GM18867 (cell line): Measurements from ENCODE around the gene SMC1A.
"Not testable (repeated sequence)": the region's sequence is repeated elsewhere in the genome, so short reads cannot be mapped to it uniquely, and the experiment has no call there.

ENCODE experiments used
- ATAC-seq: cut with Tn5 transposase; IDR thresholded peaks from one replicate; pipeline ENCODE4 v1.9.1; 2021; ENCODE audit warnings: mild to moderate bottlenecking, moderate library complexity; ENCODE audit not compliant: unreplicated experiment

The SMC1A gene

GRCh38 chrX:53429755-53430154, 7.3 kb upstream of the SMC1A start:
- no peak for ATAC-seq

GRCh38 chrX:53422861-53423306, 430 bp upstream of the SMC1A start, which contains the start of gene RIBC1:
Gene RIBC1, plus strand, starts transcription at chrX:53422873. Its CDS starts 3,404 bp downstream, at chrX:53426277.
- no peak for ATAC-seq

DNA sequence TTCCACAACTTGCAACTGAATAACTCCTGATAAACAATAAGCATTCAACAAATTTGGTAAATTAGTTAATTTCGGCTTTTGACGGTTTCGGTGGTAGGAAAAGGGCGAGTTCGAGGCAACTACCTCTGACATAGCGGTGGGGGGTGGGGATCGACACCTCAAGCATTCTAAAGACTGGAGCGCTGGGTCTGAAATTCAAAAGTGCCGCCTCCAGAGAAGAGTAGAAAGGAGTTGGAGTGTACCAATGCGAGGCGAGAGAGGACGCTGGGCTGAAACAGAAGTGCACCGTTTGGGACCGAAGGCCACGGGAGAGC, 725 bp downstream of the SMC1A start:
- peak; percentile 20 for ATAC-seq

- no peak for ATAC-seq
Measured at GRCh38 chrX:53421125-53421524, 1.3 kb downstream of the SMC1A start.

GRCh38 chrX:53420351-53420750, 2.1 kb downstream of the SMC1A start:
- ATAC-seq: not testable (repeated sequence)

DNA sequence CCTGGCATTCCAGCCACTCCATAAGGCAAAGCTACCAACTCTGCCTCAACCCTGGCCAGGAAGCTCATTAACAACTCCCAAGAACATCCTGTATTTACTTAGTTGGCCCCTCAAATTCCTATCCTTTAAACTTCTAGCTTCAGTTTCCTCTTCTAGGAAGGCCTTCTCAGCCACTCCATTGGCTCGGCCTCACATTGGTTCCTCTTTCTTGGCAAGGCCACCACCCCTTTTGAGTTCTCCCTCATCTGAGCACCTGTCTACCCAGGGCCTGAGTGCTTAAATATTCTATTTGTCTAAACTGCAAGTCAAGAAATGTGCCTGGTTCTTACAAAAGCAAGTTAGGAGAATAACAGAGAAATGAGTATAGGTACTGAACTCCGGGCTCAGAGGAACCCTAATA, 10.0 kb downstream of the SMC1A start:
- ATAC-seq: no peak

DNA sequence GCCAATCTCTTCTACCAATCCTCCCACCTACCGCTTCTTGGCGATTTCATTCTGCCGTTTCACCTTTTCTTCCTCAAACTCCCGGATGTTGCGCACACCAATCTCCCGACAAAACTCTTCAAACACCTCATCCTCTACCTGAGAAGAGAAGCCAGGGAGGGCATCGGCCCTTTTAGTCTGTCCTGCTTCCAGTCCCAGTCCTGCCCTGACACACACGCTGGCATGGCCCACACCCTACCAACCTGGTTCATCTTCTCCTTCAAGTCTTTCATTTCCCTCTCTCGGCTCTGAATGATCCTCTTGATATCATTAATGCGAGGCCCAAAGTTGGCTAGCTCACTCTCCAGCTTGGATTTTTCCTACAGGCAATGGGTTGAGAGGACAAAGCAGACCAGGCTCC, 18.9 kb downstream of the SMC1A start:
- no peak for ATAC-seq

DNA sequence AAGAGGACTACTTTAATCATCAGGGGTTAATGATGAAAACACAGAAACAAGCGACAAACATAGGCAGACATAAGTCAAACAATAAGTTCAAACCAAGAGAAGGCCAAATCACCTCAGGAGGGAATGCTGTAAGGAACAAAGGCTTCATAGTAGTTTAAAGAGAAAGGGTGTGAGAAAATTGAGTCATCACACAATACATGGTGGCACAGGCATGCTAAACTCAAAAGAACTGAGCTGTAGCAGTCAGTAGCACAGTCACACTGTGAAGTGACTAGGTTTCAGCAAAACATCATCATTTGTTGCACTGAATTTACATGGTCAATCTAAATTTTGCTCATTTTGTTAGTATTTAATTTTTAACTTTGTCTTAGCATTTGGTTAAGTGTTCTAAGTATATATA, 24.2 kb downstream of the SMC1A start:
- ATAC-seq: no peak

DNA sequence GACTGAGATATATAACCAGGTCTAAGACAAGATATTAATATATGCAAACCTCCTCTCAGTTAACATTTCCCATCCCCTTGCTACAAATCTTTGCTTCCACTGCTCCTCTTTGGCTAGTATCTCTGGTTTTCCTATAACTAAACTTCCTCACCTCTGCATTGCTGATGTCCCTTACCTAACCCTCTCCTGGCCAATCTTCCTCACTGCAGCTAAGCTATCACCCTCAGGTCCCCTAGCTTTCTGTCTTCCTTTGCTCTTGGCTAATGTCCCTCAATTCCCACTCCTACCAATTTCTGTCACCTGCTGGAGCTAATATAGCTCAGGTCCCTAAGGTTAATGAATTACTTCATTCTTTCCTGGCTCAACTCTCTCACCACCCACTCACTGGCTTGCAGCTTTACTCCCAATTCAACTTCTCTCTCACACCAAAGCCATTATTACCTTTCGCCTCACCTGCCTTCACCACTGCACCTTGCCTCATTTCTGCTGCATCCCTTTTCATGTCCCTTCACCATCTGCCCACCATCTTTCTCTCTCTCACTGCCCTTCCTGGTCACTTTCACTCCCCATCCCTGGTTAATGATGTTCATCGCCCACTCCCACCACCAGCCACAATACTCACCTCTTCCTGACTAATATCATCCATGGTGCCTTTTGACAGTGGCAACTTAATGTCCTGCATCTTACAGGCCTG, 26.7 kb downstream of the SMC1A start:
- ATAC-seq: no peak

DNA sequence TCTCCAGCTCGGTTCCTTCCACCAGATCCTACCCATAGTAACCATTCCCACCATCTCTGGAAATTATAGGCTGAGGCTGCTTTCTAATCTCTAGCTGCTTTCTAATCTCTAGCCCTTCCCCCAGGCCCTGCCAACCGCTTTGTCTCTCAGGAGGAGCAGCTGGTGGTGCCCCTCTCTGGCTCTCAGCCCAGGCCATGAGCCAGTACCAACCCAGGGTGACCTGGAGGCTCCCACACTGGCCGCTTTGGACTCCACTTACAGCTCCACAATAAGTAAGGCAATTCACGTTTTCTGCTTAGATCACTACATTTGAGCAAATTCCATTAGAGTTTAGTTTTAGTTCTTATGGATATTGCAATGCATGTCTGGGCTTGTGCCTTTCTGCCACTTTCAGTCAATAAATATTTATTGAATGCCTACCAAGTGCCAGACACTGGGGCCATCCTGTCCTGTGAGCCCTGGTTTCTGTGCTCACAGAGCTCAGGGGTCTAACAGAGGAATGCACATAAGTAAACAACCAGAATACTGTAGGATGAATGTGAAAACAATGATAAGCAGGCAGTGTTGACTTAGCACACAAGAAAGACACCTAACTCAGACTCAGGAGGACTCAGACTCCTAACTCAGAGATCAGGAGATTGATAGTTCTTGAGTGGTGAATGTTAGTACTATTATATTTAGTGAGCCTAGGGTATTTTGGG, 38.9 kb downstream of the SMC1A start:
- no peak for ATAC-seq

DNA sequence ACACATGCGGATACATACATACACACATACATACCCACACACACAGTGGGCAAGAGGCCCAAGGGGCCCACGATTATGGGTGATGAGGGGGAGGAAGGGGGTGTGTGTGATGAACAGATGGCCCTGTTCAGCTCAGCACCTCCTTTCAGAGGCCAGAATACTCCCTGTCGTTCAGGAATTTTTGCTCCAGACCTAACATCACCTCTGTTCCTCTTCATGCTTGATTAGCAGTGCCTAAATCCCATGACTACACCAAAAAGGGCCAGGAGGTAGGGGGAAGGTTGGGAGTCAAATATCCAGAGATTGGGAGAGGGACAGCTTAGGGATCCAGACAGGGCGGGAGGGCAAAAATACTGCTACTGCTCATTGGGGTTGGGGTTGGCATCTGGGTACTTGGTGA, 42.7 kb downstream of the SMC1A start:
- ATAC-seq: no peak

DNA sequence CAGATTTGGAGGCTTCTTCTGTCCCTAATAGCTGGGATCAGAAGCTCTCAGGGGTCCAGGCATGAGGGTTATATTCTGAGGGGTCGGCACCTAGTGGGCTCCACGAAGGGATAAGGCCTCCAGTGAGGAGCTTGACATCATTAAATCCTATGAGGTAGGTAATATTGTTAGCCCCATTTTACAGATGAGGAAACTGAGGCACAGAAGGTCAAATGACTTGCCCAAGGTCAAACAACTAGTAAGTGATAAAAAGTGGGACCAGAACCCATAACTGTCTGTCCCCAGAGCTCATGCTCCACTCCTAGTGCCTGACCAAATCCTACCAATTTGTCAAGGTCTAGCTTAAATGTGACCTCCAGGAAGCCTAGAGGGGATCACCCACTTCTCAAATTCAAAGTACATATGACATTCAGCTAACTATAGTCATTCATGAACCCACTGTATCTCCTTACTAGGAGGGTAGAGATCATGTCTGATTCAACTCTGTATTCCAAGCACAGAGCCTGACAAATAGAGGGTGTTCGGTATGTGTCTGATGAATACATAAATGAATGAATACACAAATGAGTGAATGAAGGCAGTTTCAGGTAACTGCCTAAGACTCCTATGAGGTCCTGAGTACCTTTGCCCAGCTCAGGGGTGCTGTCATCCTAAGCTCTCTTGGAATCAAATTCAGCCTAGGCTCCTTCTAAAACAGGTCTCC, 43.3 kb downstream of the SMC1A start:
- no peak for ATAC-seq

- ATAC-seq: no peak
Measured at GRCh38 chrX:53377464-53377863, 45.0 kb downstream of the SMC1A start.

DNA sequence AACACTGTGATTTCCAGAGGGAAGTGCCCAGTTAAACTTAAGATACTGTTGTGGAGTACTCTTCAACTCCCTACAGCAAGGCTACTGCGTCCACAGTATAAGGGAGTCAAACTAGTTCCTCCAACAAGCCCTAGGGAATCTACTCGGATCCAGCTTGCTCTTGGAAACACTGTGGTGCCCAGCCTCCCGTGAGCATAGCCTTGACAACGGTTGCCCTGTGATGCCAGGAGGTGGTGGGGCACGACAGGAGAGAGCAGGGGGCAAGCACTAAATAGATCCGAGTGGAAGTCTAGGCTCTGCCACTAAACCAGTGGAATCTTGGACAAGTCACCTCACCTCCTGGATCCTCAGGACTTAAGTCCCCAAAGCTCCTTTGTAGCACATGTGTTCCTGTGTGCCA, 45.6 kb downstream of the SMC1A start:
- ATAC-seq: no peak

DNA sequence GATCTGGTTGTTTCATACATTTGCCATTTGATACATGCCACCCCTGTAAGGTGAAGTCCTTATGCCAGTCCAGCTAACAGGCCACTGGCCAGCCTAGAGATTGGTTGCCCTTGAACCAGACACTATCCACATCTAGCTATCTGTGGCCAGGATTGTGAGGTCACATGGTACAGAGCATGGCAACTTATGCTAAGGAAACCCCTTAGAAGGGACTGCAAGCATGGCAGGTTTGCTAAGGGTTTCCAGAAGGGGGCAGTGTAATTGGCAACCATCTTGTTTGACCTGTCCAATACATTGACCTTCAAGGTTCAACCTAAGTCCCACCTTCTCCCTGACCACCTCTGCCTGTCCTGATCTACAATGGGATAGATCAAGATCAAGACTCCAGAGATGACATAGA, 47.5 kb downstream of the SMC1A start:
- no peak for ATAC-seq

DNA sequence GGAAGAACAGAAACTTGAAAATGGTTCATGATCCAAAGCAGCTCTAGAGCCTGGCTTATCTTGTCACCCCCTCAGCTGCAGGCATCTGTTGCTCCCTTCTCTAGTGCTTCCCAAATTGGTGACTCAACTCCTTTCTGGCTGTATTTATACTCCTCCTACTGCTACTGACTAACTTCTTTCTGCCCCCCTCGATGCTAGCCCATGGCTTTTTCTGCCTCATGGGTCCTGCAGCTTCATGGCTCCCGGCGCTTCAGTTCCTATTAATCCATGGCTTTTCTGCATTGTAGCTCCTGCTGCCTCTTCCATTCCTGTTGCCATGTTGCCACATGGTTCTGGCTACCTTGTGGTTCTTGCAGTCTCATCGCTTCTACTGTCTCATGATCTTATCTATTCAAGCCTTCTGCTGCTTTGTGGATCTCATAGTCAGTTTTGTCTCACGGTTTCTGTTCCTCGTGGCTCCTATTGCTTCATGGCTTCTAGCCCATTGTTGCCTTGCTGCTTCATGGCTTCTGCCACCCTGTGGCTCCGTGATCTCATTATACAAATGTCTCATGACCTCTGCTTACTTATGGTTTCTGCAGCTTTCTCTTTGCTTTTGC, 48.1 kb downstream of the SMC1A start:
- no peak for ATAC-seq

GRCh38 chrX:53373307-53373706, 49.1 kb downstream of the SMC1A start:
- ATAC-seq: no peak

DNA sequence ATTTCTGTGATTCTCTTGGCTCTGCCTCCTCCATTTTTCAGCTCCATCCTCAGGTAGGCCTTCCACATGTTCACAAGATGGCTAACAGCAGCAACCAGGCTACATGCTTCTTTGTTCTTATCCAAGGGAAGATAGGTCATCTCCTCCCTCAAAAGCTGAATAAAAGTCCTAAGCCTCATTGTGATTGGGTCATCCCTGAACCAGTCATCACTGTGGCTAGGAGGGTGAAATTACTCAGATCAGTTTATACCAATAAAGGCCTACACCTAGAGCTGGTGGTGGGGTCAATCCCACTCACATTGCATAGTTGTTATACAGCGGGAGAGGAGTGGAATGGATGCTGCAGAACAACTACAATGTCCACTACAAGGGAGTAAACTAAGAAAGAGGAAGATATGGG, 56.0 kb downstream of the SMC1A start:
- ATAC-seq: not testable (repeated sequence)

- ATAC-seq: no peak
Measured at GRCh38 chrX:53362449-53362848, 60.0 kb downstream of the SMC1A start.

DNA sequence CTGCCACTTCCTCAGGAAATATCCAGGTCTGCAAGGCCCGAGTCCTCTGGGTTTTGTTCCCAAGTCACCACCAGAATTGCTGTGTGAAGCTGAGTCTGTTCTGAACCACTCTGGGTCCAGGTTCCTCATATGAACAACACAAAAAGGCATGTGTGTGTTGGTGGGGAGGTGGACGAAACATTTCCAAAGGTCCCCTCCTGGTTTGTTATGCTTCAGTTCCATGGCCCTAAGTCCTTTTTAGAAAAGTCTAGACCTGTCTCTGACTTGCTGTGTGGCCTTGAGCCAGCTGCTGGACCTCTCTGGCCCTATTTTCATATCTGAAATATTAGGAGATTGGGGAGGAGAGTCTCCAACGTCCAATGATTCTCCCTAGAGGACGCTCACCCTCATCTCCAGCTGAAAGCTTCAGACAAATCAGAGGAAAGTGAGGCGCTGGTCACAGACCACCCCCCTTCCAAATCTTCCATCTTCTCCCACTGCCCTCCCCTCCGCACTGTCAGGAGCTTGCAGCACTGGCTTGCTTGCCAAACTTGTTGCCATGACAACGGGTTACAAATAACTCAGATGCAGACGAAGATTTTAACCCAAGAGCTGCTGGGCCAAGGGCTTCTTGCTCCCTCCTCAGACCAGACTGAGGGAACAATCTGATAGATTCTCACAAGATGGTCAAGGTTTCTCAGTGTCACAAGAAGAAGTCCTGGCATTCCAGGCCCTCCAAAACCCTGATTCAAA, 64.5 kb downstream of the SMC1A start:
- ATAC-seq: no peak

DNA sequence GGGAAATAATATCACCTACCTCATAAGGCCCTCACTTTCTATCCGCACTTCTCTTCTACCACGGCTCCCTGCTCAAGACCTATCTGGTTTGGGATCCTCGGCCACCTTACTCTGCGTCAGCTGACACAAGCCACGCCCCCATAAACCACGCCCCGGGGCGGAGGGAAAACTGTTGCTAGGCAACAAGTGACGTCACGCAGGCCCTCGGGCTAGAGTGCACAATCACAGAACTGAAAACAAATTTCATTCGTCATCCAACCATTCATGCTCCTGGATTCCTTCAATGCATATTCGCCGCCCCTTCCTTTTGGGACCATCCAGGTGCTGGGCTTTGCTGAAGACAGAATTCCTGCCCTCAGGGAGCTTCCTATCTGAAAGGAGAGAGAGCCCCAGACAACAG, 66.3 kb downstream of the SMC1A start:
- ATAC-seq: no peak
